ENCODE measurements around the gene SLC8A3.

DNA sequence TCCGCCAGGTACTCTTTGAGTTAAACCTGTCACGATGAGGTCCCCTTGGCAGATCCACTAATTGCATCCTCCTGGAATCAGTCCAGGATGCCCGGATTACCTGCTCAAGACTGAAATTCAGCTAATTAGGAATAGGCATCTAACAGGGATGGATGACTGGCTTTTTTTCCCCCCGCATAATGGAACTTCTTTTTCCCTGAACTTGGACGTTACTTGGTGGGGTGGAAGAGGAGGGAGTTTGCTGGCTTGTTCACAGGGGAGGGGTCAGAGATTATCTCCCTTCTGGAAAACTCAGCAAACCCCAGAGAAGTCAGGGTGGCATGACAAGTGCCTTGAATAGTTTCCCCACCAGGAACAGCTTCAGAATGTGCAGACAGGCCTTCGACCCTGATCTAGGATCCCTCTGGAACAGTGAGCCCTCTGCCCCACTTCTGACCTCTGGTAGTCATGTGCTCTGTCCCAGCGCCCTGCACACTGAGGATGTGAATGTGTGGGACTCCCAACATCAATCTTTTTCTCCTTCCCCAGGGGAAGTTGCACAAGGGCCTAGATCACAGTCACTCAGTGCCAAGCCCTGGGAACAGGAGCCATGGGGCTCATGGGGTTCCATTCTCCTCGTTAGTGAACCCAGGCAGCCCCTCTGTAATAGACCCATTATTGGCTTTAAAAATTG is 167.1 kb downstream of the SLC8A3 start:
- TF ChIP-seq CTCF (IDR thresholded peaks at IDR 0.05) (no peak), POLR2AphosphoS5 (IDR thresholded peaks at IDR 0.05; ENCODE audit: insufficient read depth in 1 of 2, low read depth in 1 of 2) (no peak), POLR2A (IDR thresholded peaks at IDR 0.05) (no peak)
